GM23248 (cell line): ENCODE measurements around the gene UIMC1. TPM values are rescaled to one million over a fixed set of nuclear protein-coding genes. Genes with fewer than 3 reads are reported as not detected.
"Not testable (repeated sequence)": the region's sequence is repeated elsewhere in the genome, so short reads cannot be mapped to it uniquely, and the experiment has no call there.

ENCODE experiments used
- DNase-seq: peaks from one replicate; pipeline ENCODE4 v3.0.0-alpha.2; 2015
- H2AFZ ChIP-seq: fragments of 200-600 bp; sonication (generic); 2 replicates; pipeline ENCODE4 v1.6.1; 2016; ENCODE audit warnings: antibody characterized with exemption
- H3F3A ChIP-seq: fragments of 200-600 bp; sonication (generic); 2 replicates; pipeline ENCODE4 v1.6.1; 2016; ENCODE audit warnings: mild to moderate bottlenecking, antibody characterized with exemption, mixed run types; ENCODE audit not compliant: insufficient read depth
- H3K27ac ChIP-seq: fragments of 200-600 bp; sonication (generic); 2 replicates; pipeline ENCODE4 v1.5.1; 2016; ENCODE audit warnings: mild to moderate bottlenecking
- H3K27me3 ChIP-seq: fragments of 200-600 bp; sonication (generic); replicated peaks from 2 replicates; pipeline ENCODE4 v1.6.1; 2016; ENCODE audit warnings: mild to moderate bottlenecking; ENCODE audit not compliant: insufficient read depth
- H3K36me3 ChIP-seq: fragments of 200-600 bp; sonication (generic); 2 replicates; pipeline ENCODE4 v1.6.1; 2016; ENCODE audit warnings: low read depth, mild to moderate bottlenecking
- H3K4me1 ChIP-seq: fragments of 200-600 bp; sonication (generic); 2 replicates; pipeline ENCODE4 v1.6.1; 2016; ENCODE audit warnings: mild to moderate bottlenecking; ENCODE audit not compliant: insufficient read depth
- H3K4me2 ChIP-seq: fragments of 200-600 bp; sonication (generic); one replicate; pipeline ENCODE4 v1.6.1; 2016; ENCODE audit warnings: mild to moderate bottlenecking; ENCODE audit not compliant: unreplicated experiment
- H3K4me3 ChIP-seq: fragments of 200-600 bp; sonication (generic); 2 replicates; pipeline ENCODE4 v1.5.1; 2016; ENCODE audit warnings: mild to moderate bottlenecking
- H3K79me2 ChIP-seq: fragments of 200-600 bp; sonication (generic); 2 replicates; pipeline ENCODE4 v1.6.1; 2016; ENCODE audit warnings: mild to moderate bottlenecking; ENCODE audit not compliant: insufficient read depth
- H3K9ac ChIP-seq: fragments of 200-600 bp; sonication (generic); 2 replicates; pipeline ENCODE4 v1.6.1; 2016; ENCODE audit warnings: mild to moderate bottlenecking
- H3K9me2 ChIP-seq: fragments of 200-600 bp; sonication (generic); 2 replicates; pipeline ENCODE4 v1.6.1; 2016; ENCODE audit warnings: mixed run types, mild to moderate bottlenecking, moderate library complexity; ENCODE audit not compliant: insufficient read depth
- H3K9me3 ChIP-seq: fragments of 200-600 bp; sonication (generic); one replicate; pipeline ENCODE4 v1.6.1; 2017; ENCODE audit warnings: low read depth
- H4K20me1 ChIP-seq: fragments of 200-600 bp; sonication (generic); 2 replicates; pipeline ENCODE4 v1.6.0; 2016; ENCODE audit not compliant: insufficient read depth
- EZH2 ChIP-seq: fragments of 200-600 bp; sonication (generic); IDR thresholded peaks from 2 replicates; pipeline ENCODE4 v1.6.1; 2018; ENCODE audit warnings: antibody characterized with exemption, mild to moderate bottlenecking; ENCODE audit not compliant: insufficient read depth, poor library complexity, severe bottlenecking
- EZH2phosphoT487 ChIP-seq: fragments of 200-600 bp; sonication (generic); IDR thresholded peaks from 2 replicates; pipeline ENCODE4 v1.6.1; 2018; ENCODE audit warnings: antibody characterized with exemption, moderate library complexity, mild to moderate bottlenecking, low read depth; ENCODE audit not compliant: insufficient read depth
- WGBS, 2 experiments: methylation state at CpG; one replicate each; pipeline ENCODE4 v1.1.6; 2015 to 2017; ENCODE audit warnings: low lambda C conversion rate in 2 of 2, low coverage in 1 of 2; ENCODE audit errors: missing lambda C conversion rate in 2 of 2; 5-methylcytosine and 5-hydroxymethylcytosine counted together
- in situ Hi-C: fragments of 300-500 bp; cut with MboI; formaldehyde crosslinking; loops from 2 replicates; pipeline ENCODE4 v1.15.0; 2020
- polyA plus RNA-seq: library from polyadenylated mRNA; unstranded; fragments of >200 nt; fragmentation: Nextera tagmentation; extraction: Ambion mirVana; gene quantifications from 2 replicates; pipeline ENCODE4 v1.2.1, GENCODE V29; 2016
- total RNA-seq: library from RNA; depleted of rRNA; stranded (reverse); fragments of >200 nt; shearing (Covaris generic); gene quantifications from 2 replicates; pipeline ENCODE4 v1.2.3, GENCODE V29; 2014

UIMC1 gene
- total and polyA plus RNA-seq, 2 experiments from 2014 or later, result 18.4 to 27.6 TPM

GRCh38 chr5:176995896-176996767 is 10.4 kb downstream of the UIMC1 start:
- TF ChIP-seq EZH2phosphoT487 (0 out of 2 replicates have a peak, but pooled peaks have one; percentile 29), EZH2 (no peak)
- in situ Hi-C loops, result no loop called here
- no peak overlapping the region for H3K9ac ChIP-seq
- 0 to 1% methylated on average over 4 of the region's 4 CpGs for WGBS, 2 experiments
- H3K4me3 ChIP-seq, result no peak overlapping the region
- H3K27ac ChIP-seq, result peak overlapping the region; percentile 72
- peak; percentile 84 for DNase-seq
- H3K9me2 ChIP-seq, result no peaks in the 10 kb centered on the region
- no peaks in the 10 kb centered on the region for H3K27me3 ChIP-seq
- no peak overlapping the region for H2AFZ ChIP-seq
- H3K36me3 ChIP-seq, result 0 out of 2 replicates have a peak, but pooled peaks cover 2% of the 10 kb centered on the region
- H3K4me2 ChIP-seq, result peak overlapping the region; percentile 40
- peaks cover 98% of the 10 kb centered on the region for H3K79me2 ChIP-seq
- H3K9me3 ChIP-seq, result no peaks in the 10 kb centered on the region
- peaks cover 48% of the 10 kb centered on the region for H4K20me1 ChIP-seq
- peaks cover 27% of the 10 kb centered on the region for H3K4me1 ChIP-seq
- H3F3A ChIP-seq, result peaks cover 42% of the 10 kb centered on the region

GRCh38 chr5:176995122-176995490 is 11.5 kb downstream of the UIMC1 start:
- H2AFZ ChIP-seq, result no peak overlapping the region
- H3K27ac ChIP-seq, result peak overlapping the region; percentile 72; the same call in 1 of the 2 replicates
- no peaks in the 10 kb centered on the region for H3K9me2 ChIP-seq
- H3K9me3 ChIP-seq, result no peaks in the 10 kb centered on the region
- peaks cover 98% of the 10 kb centered on the region for H3K79me2 ChIP-seq
- WGBS, 2 experiments, result 93 to 98% methylated on average over 3 of the region's 3 CpGs
- no peak overlapping the region for H3K9ac ChIP-seq
- no peak for DNase-seq
- peaks cover 42% of the 10 kb centered on the region for H4K20me1 ChIP-seq
- TF ChIP-seq EZH2, result no peak
- no peak for TF ChIP-seq EZH2phosphoT487
- no peaks in the 10 kb centered on the region for H3K27me3 ChIP-seq
- no peak overlapping the region for H3K4me3 ChIP-seq
- no peaks in the 10 kb centered on the region for H3K36me3 ChIP-seq
- H3K4me1 ChIP-seq, result peaks cover 27% of the 10 kb centered on the region
- peaks cover 42% of the 10 kb centered on the region for H3F3A ChIP-seq
- H3K4me2 ChIP-seq, result no peak overlapping the region
- in situ Hi-C loops, result no loop called here

GRCh38 chr5:176994460-176995121 is 12.0 kb downstream of the UIMC1 start:
- Histone ChIP-seq H3K79me2 (peaks cover 98% of the 10 kb centered on the region), H2AFZ (no peak overlapping the region), H3K4me3 (no peak overlapping the region), H3K36me3 (no peaks in the 10 kb centered on the region), H3K27me3 (no peaks in the 10 kb centered on the region), H3K9me2 (no peaks in the 10 kb centered on the region), H3K4me2 (peak overlapping the region; percentile 4), H3K9ac (no peak overlapping the region), H3F3A (peaks cover 42% of the 10 kb centered on the region), H3K9me3 (no peaks in the 10 kb centered on the region), H3K4me1 (peaks cover 27% of the 10 kb centered on the region), H3K27ac (peak overlapping the region; percentile 72; the same call in 1 of the 2 replicates), H4K20me1 (peaks cover 40% of the 10 kb centered on the region)
- TF ChIP-seq EZH2phosphoT487, result no peak
- no peak for TF ChIP-seq EZH2
- no peak for DNase-seq
- WGBS, 2 experiments, result 88 to 89% methylated on average over 7 of the region's 7 CpGs
- in situ Hi-C loops, result no loop called here

- H2AFZ ChIP-seq, H3K4me3 ChIP-seq, H3K4me2 ChIP-seq, H3K27ac ChIP-seq, H3K27me3 ChIP-seq, in situ Hi-C loops, H3K9me3 ChIP-seq, H3K9me2 ChIP-seq, H3K36me3 ChIP-seq, H3K9ac ChIP-seq: not testable (repeated sequence)
- Histone ChIP-seq H3F3A (peaks cover 42% of the 10 kb centered on the region), H3K79me2 (peaks cover 98% of the 10 kb centered on the region), H3K4me1 (peaks cover 27% of the 10 kb centered on the region), H4K20me1 (peaks cover 47% of the 10 kb centered on the region)
- WGBS, 2 experiments, result 90 to 97% methylated on average over 3 of the region's 3 CpGs
- DNase-seq, result peak; percentile 6
Measured at GRCh38 chr5:176993081-176993480, 13.5 kb downstream of the UIMC1 start.
